Measurements from ENCODE around the gene BTBD9.

DNA sequence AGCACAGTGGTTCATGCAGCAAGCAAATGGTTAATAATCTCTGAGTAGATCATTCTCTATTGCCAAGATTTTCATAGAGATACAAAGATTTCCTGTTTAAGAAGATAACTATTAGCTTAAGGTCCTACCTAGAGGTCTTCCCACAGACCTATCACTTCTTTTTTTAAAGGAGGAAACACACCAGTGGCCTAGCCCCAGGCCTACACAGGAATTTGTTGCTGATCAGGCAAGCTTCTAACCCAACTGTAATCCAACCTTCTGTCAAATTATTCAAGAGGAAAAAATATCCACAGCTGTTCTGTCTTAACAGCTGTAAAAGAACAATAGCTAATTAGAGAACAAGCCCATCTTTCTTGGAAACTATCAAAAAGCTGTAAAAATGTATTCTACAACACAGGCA lies 332.8 kb downstream of the BTBD9 start:
- TF ChIP-seq, protein P1, sequence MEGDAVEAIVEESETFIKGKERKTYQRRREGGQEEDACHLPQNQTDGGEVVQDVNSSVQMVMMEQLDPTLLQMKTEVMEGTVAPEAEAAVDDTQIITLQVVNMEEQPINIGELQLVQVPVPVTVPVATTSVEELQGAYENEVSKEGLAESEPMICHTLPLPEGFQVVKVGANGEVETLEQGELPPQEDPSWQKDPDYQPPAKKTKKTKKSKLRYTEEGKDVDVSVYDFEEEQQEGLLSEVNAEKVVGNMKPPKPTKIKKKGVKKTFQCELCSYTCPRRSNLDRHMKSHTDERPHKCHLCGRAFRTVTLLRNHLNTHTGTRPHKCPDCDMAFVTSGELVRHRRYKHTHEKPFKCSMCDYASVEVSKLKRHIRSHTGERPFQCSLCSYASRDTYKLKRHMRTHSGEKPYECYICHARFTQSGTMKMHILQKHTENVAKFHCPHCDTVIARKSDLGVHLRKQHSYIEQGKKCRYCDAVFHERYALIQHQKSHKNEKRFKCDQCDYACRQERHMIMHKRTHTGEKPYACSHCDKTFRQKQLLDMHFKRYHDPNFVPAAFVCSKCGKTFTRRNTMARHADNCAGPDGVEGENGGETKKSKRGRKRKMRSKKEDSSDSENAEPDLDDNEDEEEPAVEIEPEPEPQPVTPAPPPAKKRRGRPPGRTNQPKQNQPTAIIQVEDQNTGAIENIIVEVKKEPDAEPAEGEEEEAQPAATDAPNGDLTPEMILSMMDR (IDR thresholded peaks at IDR 0.05; ENCODE audit: extremely low read depth in 1 of 2, insufficient read depth in 1 of 2, low read depth in 1 of 2, low read length in 2 of 2) = no peak
- TF ChIP-seq POLR2AphosphoS5 (IDR thresholded peaks at IDR 0.05; ENCODE audit: insufficient read depth, low read depth, low read length) (no peak), EZH2 (IDR thresholded peaks at IDR 0.05; ENCODE audit: borderline replicate concordance, low read depth, low read length, severe bottlenecking) (no peak), JUN (IDR thresholded peaks at IDR 0.05; ENCODE audit: borderline replicate concordance, insufficient read depth, insufficient read length, low read depth) (no peak), POLR2A (IDR thresholded peaks at IDR 0.05; ENCODE audit: low read depth, low read length) (no peak), GATA2 (IDR thresholded peaks at IDR 0.05; ENCODE audit: insufficient read depth, insufficient read length, low read depth, low read length) (no peak), MYC (IDR thresholded peaks at IDR 0.05; ENCODE audit: low read depth, low read length) (no peak), FOS (IDR thresholded peaks at IDR 0.05; ENCODE audit: borderline replicate concordance, insufficient read depth, low read length) (no peak)
- TF ChIP-seq, protein P2, sequence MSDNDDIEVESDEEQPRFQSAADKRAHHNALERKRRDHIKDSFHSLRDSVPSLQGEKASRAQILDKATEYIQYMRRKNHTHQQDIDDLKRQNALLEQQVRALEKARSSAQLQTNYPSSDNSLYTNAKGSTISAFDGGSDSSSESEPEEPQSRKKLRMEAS (IDR thresholded peaks at IDR 0.05; ENCODE audit: insufficient read depth, insufficient read length) = no peak

Measured in endothelial cell of umbilical vein (primary cell).